Measurements from ENCODE around the gene TADA1. TPM values are rescaled to one million over a fixed set of nuclear protein-coding genes. Genes with fewer than 3 reads are reported as not detected.
"Not testable (repeated sequence)": the region's sequence is repeated elsewhere in the genome, so short reads cannot be mapped to it uniquely, and the experiment has no call there.

Gene TADA1
- total and polyA plus RNA-seq, 2 donors (not counting 1 experiment from before 2014, with no cell fraction given): 12.9 to 13.2 TPM

- no peak for DNase-seq (ENCODE audit: low read depth in 2 of 2)
- Histone ChIP-seq H3K9ac (ENCODE audit: insufficient read depth, low read length) (no peak overlapping the region), H3K27me3 (ENCODE audit: control insufficient read depth, insufficient read depth, low read length) (peaks cover 23% of the 10 kb centered on the region), H3K79me2 (ENCODE audit: control insufficient read depth, insufficient read depth, low read length) (no peaks in the 10 kb centered on the region), H3K4me2 (ENCODE audit: extremely low read depth, insufficient read depth, low read length) (no peak overlapping the region), H3K4me1 (ENCODE audit: control insufficient read depth, extremely low read depth, insufficient read depth, low read length) (no peaks in the 10 kb centered on the region), H3K27ac (ENCODE audit: insufficient read depth, low read length) (no peak overlapping the region), H3K9me3 (ENCODE audit: control insufficient read depth, insufficient read depth, low read depth, low read length) (no peaks in the 10 kb centered on the region), H4K20me1 (ENCODE audit: control insufficient read depth, extremely low read depth, insufficient read depth, low read length) (no peaks in the 10 kb centered on the region), H2AFZ (ENCODE audit: low read length) (no peak overlapping the region), H3K4me3 (replicated peaks in 1 of 4; ENCODE audit: control extremely low read depth in 1 of 4, insufficient read depth in 1 of 4, low read depth in 3 of 4, low read length in 4 of 4) (no peak overlapping the region), H3K36me3 (ENCODE audit: control insufficient read depth, insufficient read depth, low read length) (no peaks in the 10 kb centered on the region)
- TF ChIP-seq EZH2 (IDR thresholded peaks at IDR 0.05; ENCODE audit: low read length, missing control alignments) (no peak), CTCF (conservative IDR thresholded peaks at IDR 0.05 in 1 of 2, IDR thresholded peaks at IDR 0.05 in 1 of 2; ENCODE audit: low read depth in 1 of 2, low read length in 2 of 2) (no peak)
These were observed 8.9 kb upstream of the TADA1 start for GRCh38 chr1:166884971-166885370.

GRCh38 chr1:166884040-166884642, 8.1 kb upstream of the TADA1 start:
- Histone ChIP-seq H3K79me2 (ENCODE audit: control insufficient read depth, insufficient read depth, low read length) (no peaks in the 10 kb centered on the region), H3K4me2 (ENCODE audit: extremely low read depth, insufficient read depth, low read length) (no peak overlapping the region), H3K36me3 (ENCODE audit: control insufficient read depth, insufficient read depth, low read length) (no peaks in the 10 kb centered on the region), H3K9ac (ENCODE audit: insufficient read depth, low read length) (no peak overlapping the region), H3K4me1 (ENCODE audit: control insufficient read depth, extremely low read depth, insufficient read depth, low read length) (no peaks in the 10 kb centered on the region), H3K4me3 (replicated peaks in 1 of 4; ENCODE audit: control extremely low read depth in 1 of 4, insufficient read depth in 1 of 4, low read depth in 3 of 4, low read length in 4 of 4) (no peak overlapping the region), H3K27ac (ENCODE audit: insufficient read depth, low read length) (no peak overlapping the region), H3K27me3 (ENCODE audit: control insufficient read depth, insufficient read depth, low read length) (peaks cover 23% of the 10 kb centered on the region), H3K9me3 (ENCODE audit: control insufficient read depth, insufficient read depth, low read depth, low read length) (no peaks in the 10 kb centered on the region), H4K20me1 (ENCODE audit: control insufficient read depth, extremely low read depth, insufficient read depth, low read length) (no peaks in the 10 kb centered on the region), H2AFZ (ENCODE audit: low read length) (no peak overlapping the region)
- TF ChIP-seq EZH2 (IDR thresholded peaks at IDR 0.05; ENCODE audit: low read length, missing control alignments) (no peak), CTCF (conservative IDR thresholded peaks at IDR 0.05 in 1 of 2, IDR thresholded peaks at IDR 0.05 in 1 of 2; ENCODE audit: low read depth in 1 of 2, low read length in 2 of 2) (peak; percentile 50 to 63)
- peak in 1 of 2 donors; percentile 20 for DNase-seq (ENCODE audit: low read depth in 2 of 2)

GRCh38 chr1:166882893-166883292, 6.8 kb upstream of the TADA1 start:
- no peak for TF ChIP-seq EZH2 (IDR thresholded peaks at IDR 0.05; ENCODE audit: low read length, missing control alignments)
- no peak for TF ChIP-seq CTCF (conservative IDR thresholded peaks at IDR 0.05 in 1 of 2, IDR thresholded peaks at IDR 0.05 in 1 of 2; ENCODE audit: low read depth in 1 of 2, low read length in 2 of 2)
- Histone ChIP-seq H3K27ac (ENCODE audit: insufficient read depth, low read length) (no peak overlapping the region), H3K4me3 (replicated peaks in 1 of 4; ENCODE audit: control extremely low read depth in 1 of 4, insufficient read depth in 1 of 4, low read depth in 3 of 4, low read length in 4 of 4) (no peak overlapping the region), H3K27me3 (ENCODE audit: control insufficient read depth, insufficient read depth, low read length) (peaks cover 23% of the 10 kb centered on the region), H3K36me3 (ENCODE audit: control insufficient read depth, insufficient read depth, low read length) (no peaks in the 10 kb centered on the region), H3K9ac (ENCODE audit: insufficient read depth, low read length) (no peak overlapping the region), H3K4me2 (ENCODE audit: extremely low read depth, insufficient read depth, low read length) (no peak overlapping the region), H3K9me3 (ENCODE audit: control insufficient read depth, insufficient read depth, low read depth, low read length) (no peaks in the 10 kb centered on the region), H3K4me1 (ENCODE audit: control insufficient read depth, extremely low read depth, insufficient read depth, low read length) (no peaks in the 10 kb centered on the region), H3K79me2 (ENCODE audit: control insufficient read depth, insufficient read depth, low read length) (no peaks in the 10 kb centered on the region), H4K20me1 (ENCODE audit: control insufficient read depth, extremely low read depth, insufficient read depth, low read length) (no peaks in the 10 kb centered on the region), H2AFZ (ENCODE audit: low read length) (no peak overlapping the region)
- no peak for DNase-seq (ENCODE audit: low read depth in 2 of 2)

- H3K27ac ChIP-seq (ENCODE audit: insufficient read depth, low read length); H3K36me3 ChIP-seq (ENCODE audit: control insufficient read depth, insufficient read depth, low read length); DNase-seq (ENCODE audit: low read depth in 2 of 2): not testable (repeated sequence)
These were observed 2.3 kb upstream of the TADA1 start for GRCh38 chr1:166878173-166878917.

More at GRCh38 chr1:166878173-166878917, 2.3 kb upstream of the TADA1 start:
- not testable (repeated sequence) for H3K27me3 ChIP-seq (ENCODE audit: control insufficient read depth, insufficient read depth, low read length); H2AFZ ChIP-seq (ENCODE audit: low read length); H3K4me1 ChIP-seq (ENCODE audit: control insufficient read depth, extremely low read depth, insufficient read depth, low read length); H3K4me2 ChIP-seq (ENCODE audit: extremely low read depth, insufficient read depth, low read length); H3K9ac ChIP-seq (ENCODE audit: insufficient read depth, low read length); H3K9me3 ChIP-seq (ENCODE audit: control insufficient read depth, insufficient read depth, low read depth, low read length); H4K20me1 ChIP-seq (ENCODE audit: control insufficient read depth, extremely low read depth, insufficient read depth, low read length); H3K4me3 ChIP-seq (replicated peaks in 1 of 4; ENCODE audit: control extremely low read depth in 1 of 4, insufficient read depth in 1 of 4, low read depth in 3 of 4, low read length in 4 of 4)
- peaks cover 11% of the 10 kb centered on the region for H3K79me2 ChIP-seq (ENCODE audit: control insufficient read depth, insufficient read depth, low read length)

Measured in fibroblast of lung (primary cell).